Glomerular visceral epithelial cell (primary cell): ENCODE measurements around the gene SLC4A4.
A peak's percentile ranks its signal among the peaks of the same experiment; 100 is the strongest.
"Not testable (repeated sequence)": the region's sequence is repeated elsewhere in the genome, so short reads cannot be mapped to it uniquely, and the experiment has no call there.

ENCODE experiments used
- DNase-seq: peaks from one replicate; pipeline ENCODE4 v3.0.0-alpha.2; 2016; ENCODE audit errors: extremely low spot score

SLC4A4 gene

GRCh38 chr4:71408961-71409360 is 70.1 kb downstream of the SLC4A4 start:
- DNase-seq, result not testable (repeated sequence)

- no peak for DNase-seq
These were observed 73.2 kb downstream of the SLC4A4 start for GRCh38 chr4:71411981-71412380.

DNA sequence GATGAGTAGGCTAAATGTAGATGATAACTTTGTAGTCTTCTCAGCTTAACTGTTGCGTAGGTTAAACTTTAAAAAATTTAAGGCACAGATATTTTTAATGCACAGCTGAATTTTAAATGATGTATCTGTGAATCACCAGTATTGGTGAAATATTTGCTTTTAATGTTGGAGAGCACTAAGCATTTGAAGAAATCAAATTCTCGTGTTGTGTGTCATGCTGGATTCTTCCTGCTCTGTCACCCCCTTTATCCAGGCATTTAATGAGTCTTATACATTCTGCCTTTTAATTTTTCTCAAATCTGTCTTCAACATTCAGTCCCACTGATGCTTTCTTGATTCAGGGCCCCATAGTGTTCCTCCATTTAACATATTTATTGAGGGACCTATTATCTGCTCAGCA is 76.7 kb downstream of the SLC4A4 start:
- peak; percentile 3 for DNase-seq

GRCh38 chr4:71417150-71417549 is 78.3 kb downstream of the SLC4A4 start:
- peak; percentile 51 for DNase-seq

DNA sequence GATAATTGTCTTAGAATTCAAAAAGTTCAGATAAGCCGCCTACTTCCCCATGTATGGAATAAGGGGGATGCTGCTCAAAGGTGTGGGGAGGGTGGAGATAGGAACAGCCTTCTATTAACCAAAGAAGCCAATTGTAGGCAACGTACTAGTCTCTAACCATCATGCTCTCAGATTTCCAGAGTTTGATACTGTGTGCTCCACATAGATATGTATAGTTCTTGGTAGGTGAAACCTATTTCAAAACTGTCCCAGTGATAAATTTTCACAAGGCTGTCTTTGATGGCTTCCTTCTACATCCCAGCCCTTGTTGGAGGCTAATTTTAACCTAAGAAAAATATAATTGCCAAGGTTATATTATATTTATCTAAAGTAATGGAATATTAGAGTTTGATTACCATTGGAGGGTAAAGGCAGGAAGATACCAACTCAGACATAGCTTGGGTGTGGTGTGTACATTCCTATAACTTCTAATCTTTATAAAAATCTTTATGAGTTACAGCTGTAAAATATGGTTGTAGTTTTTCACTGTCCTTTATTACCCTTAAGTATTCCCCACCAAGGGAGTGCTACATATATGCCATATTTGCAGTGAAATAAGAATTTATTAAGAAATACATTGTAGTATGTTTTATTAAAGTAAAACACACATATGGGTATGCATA is 87.7 kb downstream of the SLC4A4 start:
- no peak for DNase-seq

GRCh38 chr4:71429106-71429505 is 90.3 kb downstream of the SLC4A4 start:
- no peak for DNase-seq

DNA sequence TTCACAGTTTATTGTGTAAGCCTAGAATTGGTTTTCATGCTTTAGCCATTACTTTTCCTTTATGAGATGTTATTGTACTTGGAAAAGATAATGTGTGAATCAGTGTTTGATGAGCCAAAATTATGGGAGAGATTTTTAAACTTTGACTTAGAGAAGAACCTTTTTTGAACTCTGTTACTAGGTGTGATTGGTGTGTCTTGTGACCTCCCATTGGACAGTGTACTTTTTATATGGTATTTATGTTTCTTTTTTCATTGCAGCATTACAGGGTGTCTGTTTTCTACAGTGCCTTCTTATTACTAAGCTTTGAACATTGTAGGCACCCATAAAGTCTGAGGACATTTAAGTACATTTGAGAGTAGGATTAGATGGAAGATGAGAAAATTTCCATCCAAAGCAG is 91.1 kb downstream of the SLC4A4 start:
- no peak for DNase-seq

- no peak for DNase-seq
These were observed 91.8 kb downstream of the SLC4A4 start for GRCh38 chr4:71430609-71431008.

DNA sequence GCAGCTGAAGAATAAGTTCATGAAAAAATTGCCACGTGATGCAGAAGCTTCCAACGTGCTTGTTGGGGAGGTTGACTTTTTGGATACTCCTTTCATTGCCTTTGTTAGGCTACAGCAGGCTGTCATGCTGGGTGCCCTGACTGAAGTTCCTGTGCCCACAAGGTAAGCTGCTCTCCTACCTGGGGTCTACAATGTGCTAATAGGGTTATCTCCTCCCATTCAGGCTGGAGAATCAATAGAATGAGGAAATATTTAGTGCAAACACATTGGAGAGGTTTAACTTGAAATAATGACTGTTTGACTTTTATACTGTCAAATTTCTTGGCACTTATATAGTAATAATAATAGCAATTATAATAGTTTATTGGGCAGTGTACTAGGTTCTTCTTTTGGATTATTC is 101.8 kb downstream of the SLC4A4 start:
- no peak for DNase-seq

DNA sequence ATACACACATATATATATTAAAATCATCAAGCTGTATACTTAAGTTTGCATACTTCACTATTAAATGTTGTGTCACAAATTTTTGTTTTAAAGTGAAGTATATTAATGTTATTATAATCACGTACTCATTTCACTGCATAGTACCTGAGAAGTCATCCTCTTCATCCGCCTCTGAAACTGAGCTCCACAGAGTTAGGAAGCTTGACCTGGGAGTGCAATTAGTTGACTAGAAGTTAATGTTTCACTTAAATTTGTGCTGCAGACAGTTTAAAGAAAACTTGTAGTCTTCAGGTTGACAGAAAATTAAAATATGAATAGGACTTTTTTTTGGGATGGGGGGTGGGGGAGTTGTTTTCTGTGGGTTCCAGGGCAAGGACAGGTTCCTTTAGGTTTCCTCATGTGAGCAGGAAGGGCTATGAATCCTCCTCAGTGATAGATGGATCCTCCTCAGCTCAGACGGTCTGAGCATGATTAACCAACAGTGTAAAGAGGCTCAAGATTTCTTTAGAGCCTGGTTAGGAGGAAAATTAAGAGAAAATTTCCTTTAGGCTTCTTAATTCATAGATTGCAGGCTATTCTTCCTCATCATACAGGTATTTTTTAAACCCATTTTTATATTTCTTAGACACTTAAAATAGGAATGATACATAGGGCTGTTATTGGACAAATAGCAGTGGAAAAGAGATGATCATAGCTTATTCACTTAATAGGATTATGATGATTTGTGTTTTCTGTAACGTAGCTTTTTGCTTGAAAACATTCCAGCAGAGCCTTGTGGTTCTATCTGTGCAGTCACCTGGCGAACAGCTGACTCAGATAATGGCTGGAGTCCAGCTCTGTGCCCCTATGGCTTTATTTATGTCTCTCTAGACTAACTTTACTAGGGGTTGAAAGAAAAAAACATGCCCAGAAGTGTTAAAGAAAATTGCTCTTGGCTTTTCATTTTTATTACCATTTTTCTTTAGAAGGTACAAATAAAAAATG is 102.7 kb downstream of the SLC4A4 start:
- peak; percentile 80 for DNase-seq

- DNase-seq, result peak; percentile 1
These were observed 103.5 kb downstream of the SLC4A4 start for GRCh38 chr4:71442336-71442735.

DNA sequence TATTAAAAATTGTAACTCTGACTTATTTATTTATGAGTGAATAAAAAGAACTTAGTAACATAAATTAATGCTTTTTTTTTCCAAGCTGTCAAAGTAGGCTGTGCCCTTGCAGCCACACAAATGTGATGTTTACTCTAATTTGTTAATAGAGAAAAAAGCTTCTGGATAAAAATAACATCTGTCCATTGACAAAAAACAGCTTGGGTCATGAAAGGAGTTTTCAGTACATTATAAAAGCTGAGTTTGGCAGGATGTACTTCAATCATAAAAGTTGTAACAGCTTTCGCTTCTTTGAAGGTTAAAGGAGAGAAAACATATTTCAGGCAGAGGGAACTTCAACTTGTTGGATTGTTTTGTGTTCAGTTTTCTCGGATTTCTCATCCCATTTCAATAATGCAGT is 105.6 kb downstream of the SLC4A4 start:
- DNase-seq, result no peak

- DNase-seq, result no peak
These were observed 107.0 kb downstream of the SLC4A4 start for GRCh38 chr4:71445811-71446210.

- no peak for DNase-seq
These were observed 107.8 kb downstream of the SLC4A4 start for GRCh38 chr4:71446479-71447081.

GRCh38 chr4:71449040-71449439 is 110.2 kb downstream of the SLC4A4 start:
- DNase-seq, result no peak

GRCh38 chr4:71449878-71450277 is 111.1 kb downstream of the SLC4A4 start:
- no peak for DNase-seq

- DNase-seq, result no peak
These were observed 114.7 kb downstream of the SLC4A4 start for GRCh38 chr4:71453531-71453930.

GRCh38 chr4:71456841-71457240 is 118.0 kb downstream of the SLC4A4 start:
- DNase-seq, result peak; percentile 30

DNA sequence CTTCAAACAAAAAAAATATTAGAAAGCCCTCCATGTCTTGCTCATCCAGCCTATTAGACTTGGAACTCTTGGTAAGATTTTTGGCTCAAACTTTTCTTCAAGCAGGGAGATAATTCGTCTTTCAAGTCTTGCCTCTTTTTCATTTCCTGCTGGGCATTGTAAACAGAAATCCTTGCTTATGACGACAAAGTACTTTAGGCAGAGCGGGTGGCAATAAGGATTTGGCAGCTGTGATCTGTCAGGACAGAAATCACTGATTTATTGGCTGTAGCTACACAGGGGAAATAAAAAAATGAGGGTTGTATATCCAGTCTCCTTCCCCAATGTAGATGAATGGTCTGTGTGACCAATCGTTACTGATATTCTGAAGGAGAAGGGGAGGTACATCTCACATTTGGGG is 121.6 kb downstream of the SLC4A4 start:
- DNase-seq, result no peak

DNA sequence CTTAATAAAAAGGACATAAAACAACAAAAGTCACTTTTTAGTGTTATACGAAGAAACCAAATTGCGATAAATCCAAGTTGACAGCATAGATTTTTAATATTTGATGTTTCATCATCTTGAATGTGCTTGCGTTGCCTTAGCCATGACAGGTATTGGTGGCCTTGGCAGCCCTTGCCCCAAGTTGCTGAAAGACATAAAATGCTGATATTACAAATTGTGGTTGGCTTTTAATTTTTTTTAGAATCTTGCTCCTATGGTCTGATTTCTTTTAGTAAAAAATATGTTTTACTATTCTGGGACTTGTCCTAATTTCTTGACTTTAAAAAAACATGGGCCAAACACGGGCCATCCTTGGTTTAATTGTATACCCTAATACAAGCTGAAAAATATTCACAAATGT is 122.6 kb downstream of the SLC4A4 start:
- no peak for DNase-seq

DNA sequence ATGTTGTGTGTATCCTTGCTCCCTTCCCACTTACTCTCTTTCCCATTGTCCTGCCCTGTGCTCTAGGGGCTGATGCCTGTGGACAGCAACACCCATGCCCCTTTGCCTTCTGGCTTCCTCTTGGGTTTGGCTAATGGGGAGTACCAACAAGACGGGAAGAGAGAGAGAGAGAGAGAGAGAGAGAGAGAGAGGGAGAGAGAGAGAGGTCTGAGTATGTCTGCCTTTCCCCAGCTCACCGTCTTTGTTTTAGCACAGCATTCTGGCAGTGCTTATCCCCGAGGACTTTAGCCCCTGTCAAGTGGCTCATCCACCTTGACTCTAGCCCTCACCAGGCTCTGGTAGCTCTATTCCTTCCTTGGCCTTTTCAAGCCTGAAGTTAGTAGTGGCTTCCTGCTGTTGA is 128.0 kb downstream of the SLC4A4 start:
- DNase-seq, result no peak

GRCh38 chr4:71468116-71468710 is 129.4 kb downstream of the SLC4A4 start:
- no peak for DNase-seq
